ENCODE data around the gene METTL25B.

Gene METTL25B

GRCh38 chr1:156728599-156729462, 562 bp downstream of the METTL25B start, which contains the start of gene ISG20L2:
Gene ISG20L2 (minus strand): TSS chr1:156728766. CDS start chr1:156727652, 1,114 bp downstream.
- DNase-seq: peak; percentile 93

- no peak for DNase-seq
These were observed 5.8 kb downstream of the METTL25B start for GRCh38 chr1:156733989-156734584.

- DNase-seq: no peak
These were observed 10.1 kb downstream of the METTL25B start for GRCh38 chr1:156738407-156738806.

GRCh38 chr1:156738916-156739315, 10.6 kb downstream of the METTL25B start:
- no peak for DNase-seq

GRCh38 chr1:156740237-156740740, 12.0 kb downstream of the METTL25B start:
- DNase-seq: no peak

- peak; percentile 99 for DNase-seq
These were observed 12.6 kb downstream of the METTL25B start, which contains the start of gene MRPL24 for GRCh38 chr1:156740741-156741480. Gene MRPL24 (minus strand): TSS chr1:156741088. CDS start chr1:156738704, 2,384 bp downstream.

- DNase-seq: no peak
These were observed 13.3 kb downstream of the METTL25B start for GRCh38 chr1:156741481-156741983.

- no peak for DNase-seq
These were observed 13.7 kb downstream of the METTL25B start for GRCh38 chr1:156742017-156742416.

GRCh38 chr1:156742801-156743200, 14.5 kb downstream of the METTL25B start:
- DNase-seq: no peak

- no peak for DNase-seq
These were observed 15.4 kb downstream of the METTL25B start for GRCh38 chr1:156743367-156744302.

- no peak for DNase-seq
These were observed 16.1 kb downstream of the METTL25B start for GRCh38 chr1:156744344-156744743.

GRCh38 chr1:156744786-156745419, 16.6 kb downstream of the METTL25B start:
- no peak for DNase-seq

GRCh38 chr1:156745881-156746280, 17.6 kb downstream of the METTL25B start:
- DNase-seq: no peak

GRCh38 chr1:156746406-156746727, 18.1 kb downstream of the METTL25B start:
- DNase-seq: no peak

- DNase-seq: peak; percentile 75
These were observed 18.7 kb downstream of the METTL25B start for GRCh38 chr1:156746728-156747631.

GRCh38 chr1:156747742-156748669, 19.7 kb downstream of the METTL25B start:
- no peak for DNase-seq

GRCh38 chr1:156748670-156749418, 20.6 kb downstream of the METTL25B start:
- DNase-seq: peak; percentile 32

GRCh38 chr1:156749419-156750118, 21.3 kb downstream of the METTL25B start:
- no peak for DNase-seq

Data from midbrain (tissue), 1 donor.